Ovary (tissue), 9 donors: ENCODE data around the gene PAX8. TPM values are rescaled to one million over a fixed set of nuclear protein-coding genes. Genes with fewer than 3 reads are reported as not detected.

ENCODE experiments used
- DNase-seq, 5 donors: peaks; one replicate each; pipeline ENCODE4 v3.0.0-alpha.2; 2019 to 2020
- H3K27ac ChIP-seq, 2 donors: fragments of 200-600 bp; one replicate each; pipeline versions ENCODE4 v1.5.1 to v1.8.0; 2019 to 2022
- H3K27me3 ChIP-seq: fragments of 200-600 bp; one replicate; pipeline ENCODE4 v1.8.0; 2022
- H3K36me3 ChIP-seq: fragments of 200-600 bp; sonication (generic); one replicate; pipeline ENCODE4 v1.5.1; 2019
- H3K4me1 ChIP-seq: one replicate; pipeline ENCODE4 v1.8.1; 2013; ENCODE audit warnings: mild to moderate bottlenecking, moderate library complexity; ENCODE audit not compliant: insufficient read depth
- H3K4me3 ChIP-seq: fragments of 200-600 bp; sonication (generic); one replicate; pipeline ENCODE4 v1.5.1; 2017
- H3K9me3 ChIP-seq, 2 donors: fragments of 200-600 bp in 1 of 2; sonication (generic) in 1 of 2; one replicate each; pipeline versions ENCODE4 v1.5.1 to v1.8.1; 2013 to 2019; ENCODE audit warnings: mild to moderate bottlenecking in 1 of 2, moderate library complexity in 1 of 2
- CTCF ChIP-seq, 3 donors: fragments of 450-650 bp in 2 of 3; fragments of 200-600 bp in 1 of 3; IDR thresholded peaks; one replicate each; pipeline versions ENCODE4 v1.5.1 to v1.8.0; 2016 to 2022; ENCODE audit warnings: antibody characterized with exemption in 3 of 3, mild to moderate bottlenecking in 1 of 3
- EP300 ChIP-seq: sonication (generic); formaldehyde crosslinking; IDR thresholded peaks from one replicate; pipeline ENCODE4 v1.6.1; 2017; ENCODE audit warnings: antibody characterized with exemption
- POLR2A ChIP-seq: fragments of 450-650 bp; IDR thresholded peaks from one replicate; pipeline ENCODE4 v1.6.1; 2017; ENCODE audit warnings: antibody characterized with exemption, mild to moderate bottlenecking, moderate library complexity
- WGBS, 3 donors: extraction: QIAGEN DNeasy Blood & Tissue Kit in 1 of 3; methylation state at CpG; one replicate each; pipeline versions ENCODE4 v1.1.5 to v1.1.7; 2013 to 2017; 5-methylcytosine and 5-hydroxymethylcytosine counted together
- intact Hi-C, 4 donors: fragments of 100-400 bp; cut with DNase I; formaldehyde crosslinking; loops; one replicate each; pipeline versions ENCODE4 v1.11.0 to v1.15.1; 2022 to 2023
- polyA plus RNA-seq, 2 donors: library from polyadenylated mRNA; stranded (reverse); fragments of 200-250 nt in 1 of 2; fragments of 350-450 nt in 1 of 2; fragmentation: Illumina TruSeq in 1 of 2; extraction: RNeasy Lipid Tissue Mini Kit (QIAGEN cat#74804) in 1 of 2; gene quantifications; one replicate each; pipeline ENCODE4 v1.2.3, GENCODE V29; 2013 to 2014
- total RNA-seq, 7 donors: library from RNA; depleted of rRNA in 2 of 7; stranded (reverse); fragments of >200 nt in 2 of 7; fragmentation: NEBNext Ultra II Directional in 3 of 7; extraction: Animal tissue kit (Norgen Biotek cat#: 25700) in 3 of 7; gene quantifications; one replicate each; pipeline versions ENCODE4 v1.1.0 to v1.2.4, GENCODE V29; 2016 to 2023
- donor health status: DM: no; HTN: no; CAD: no; lungs with moderate emphysema.
- donor health status: DM: no; HTN: no; CAD: no.
- donor health status: Bipolar disorder and iron deficiency.
- donor health status: DM: yes; HTN: yes; CAD: no.
- donor health status: DM: no; HTN: no; CAD: no.
- donor health status: DM: yes; HTN: yes; CAD: no.

Gene PAX8
- total and polyA plus RNA-seq, 9 donors, result 0.15 to 90.1 (median 9.6) TPM

GRCh38 chr2:113167115-113167932 is 111.4 kb downstream of the PAX8 start:
- peak in 2 of 5 donors; percentile 24 to 44 for DNase-seq
- Histone ChIP-seq H3K27me3 (no peaks in the 10 kb centered on the region), H3K9me3 (no peaks in the 10 kb centered on the region), H3K27ac (no peak overlapping the region), H3K36me3 (no peaks in the 10 kb centered on the region), H3K4me1 (peaks cover 5% of the 10 kb centered on the region), H3K4me3 (no peak overlapping the region)
- intact Hi-C loops, result no loop called here
- 26 to 52% (median 36%) methylated on average over 12 of the region's 12 CpGs for whole genome bisulfite sequencing, 3 donors
- TF ChIP-seq EP300 (no peak), POLR2A (no peak), CTCF (IDR thresholded peaks at IDR 0.05) (no peak)

GRCh38 chr2:113166187-113166645 is 112.5 kb downstream of the PAX8 start:
- no peaks in the 10 kb centered on the region for H3K9me3 ChIP-seq
- peaks cover 5% of the 10 kb centered on the region for H3K4me1 ChIP-seq
- H3K27ac ChIP-seq, result no peak overlapping the region
- 90 to 93% (median 93%) methylated on average over 7 of the region's 7 CpGs for WGBS, 3 donors
- DNase-seq, result no peak
- TF ChIP-seq CTCF (IDR thresholded peaks at IDR 0.05), result no peak
- no peak for TF ChIP-seq POLR2A
- no peak for TF ChIP-seq EP300
- intact Hi-C loops, result no loop called here
- H3K36me3 ChIP-seq, result no peaks in the 10 kb centered on the region
- H3K27me3 ChIP-seq, result no peaks in the 10 kb centered on the region
- no peak overlapping the region for H3K4me3 ChIP-seq

Other genes starting within 250 kb of the PAX8 start
- not detected for gene IL36B, start 226.1 kb downstream of the PAX8 start, total RNA-seq
- gene IL36B, start 226.1 kb downstream of the PAX8 start, polyA plus RNA-seq, result not detected
- gene IL36RN, start 219.7 kb downstream of the PAX8 start, total RNA-seq, result not detected
- gene IL36RN, start 219.7 kb downstream of the PAX8 start, polyA plus RNA-seq, result not detected
- not detected for gene IL1F10, start 211.0 kb downstream of the PAX8 start, total RNA-seq
- gene IL1F10, start 211.0 kb downstream of the PAX8 start, polyA plus RNA-seq, result not detected
- gene IL1RN, start 151.3 kb downstream of the PAX8 start, total RNA-seq, result 1 to 10 TPM in 2 of 7 donors, under 1 TPM in 4, not detected in 1; 0.36 to 7.9 (median 0.56) TPM
- gene IL1RN, start 151.3 kb downstream of the PAX8 start, polyA plus RNA-seq, result 1 to 10 TPM in 1 of 2 donors, under 1 TPM in 1; 0.29 to 1.5 TPM
- 10 to 100 TPM in 1 of 7 donors, 1 to 10 TPM in 6; 2.0 to 14.1 (median 5.4) TPM for gene PSD4, start 105.0 kb downstream of the PAX8 start, total RNA-seq
- gene PSD4, start 105.0 kb downstream of the PAX8 start, polyA plus RNA-seq, result 1 to 10 TPM; 1.2 to 3.3 TPM
- 10 to 100 TPM; 21.1 to 31.2 (median 27.5) TPM for gene ZNG1B, start 158.8 kb upstream of the PAX8 start, total RNA-seq
- 10 to 100 TPM; 18.0 to 28.4 TPM for gene ZNG1B, start 158.8 kb upstream of the PAX8 start, polyA plus RNA-seq
- under 1 TPM in 4 of 7 donors, not detected in 3; 0.12 to 0.25 (median 0.19) TPM for gene FOXD4L1, start 219.7 kb upstream of the PAX8 start, total RNA-seq
- gene FOXD4L1, start 219.7 kb upstream of the PAX8 start, polyA plus RNA-seq, result not detected